HG03457 (cell line): ENCODE results near the gene HNF1B.
"Not testable (repeated sequence)": the region's sequence is repeated elsewhere in the genome, so short reads cannot be mapped to it uniquely, and the experiment has no call there.

ENCODE experiments used
- ATAC-seq: cut with Tn5 transposase; IDR thresholded peaks from one replicate; pipeline ENCODE4 v1.9.1; 2021; ENCODE audit warnings: moderate number of reproducible peaks; ENCODE audit not compliant: unreplicated experiment

Gene HNF1B

GRCh38 chr17:37744961-37745800, at the start of gene HNF1B:
TSS of gene HNF1B (minus strand) at chr17:37745059. CDS start at chr17:37744884, 175 bp downstream.
- no peak for ATAC-seq

- no peak for ATAC-seq
Measured at GRCh38 chr17:37792787-37793186, 47.9 kb upstream of the HNF1B start.

GRCh38 chr17:37791447-37792399, 46.9 kb upstream of the HNF1B start:
- no peak for ATAC-seq

- no peak for ATAC-seq
Measured at GRCh38 chr17:37789771-37790541, 45.1 kb upstream of the HNF1B start.

GRCh38 chr17:37789021-37789565, 44.2 kb upstream of the HNF1B start:
- no peak for ATAC-seq

- ATAC-seq: no peak
Measured at GRCh38 chr17:37788526-37788925, 43.7 kb upstream of the HNF1B start.

GRCh38 chr17:37787055-37787757, 42.3 kb upstream of the HNF1B start:
- no peak for ATAC-seq

GRCh38 chr17:37786481-37786880, 41.6 kb upstream of the HNF1B start:
- ATAC-seq: no peak

- not testable (repeated sequence) for ATAC-seq
Measured at GRCh38 chr17:37782460-37782859, 37.6 kb upstream of the HNF1B start.

GRCh38 chr17:37781451-37781850, 36.6 kb upstream of the HNF1B start:
- no peak for ATAC-seq

GRCh38 chr17:37779554-37779953, 34.7 kb upstream of the HNF1B start:
- no peak for ATAC-seq

GRCh38 chr17:37774504-37774903, 29.6 kb upstream of the HNF1B start:
- peak; percentile 68 for ATAC-seq

- ATAC-seq: no peak
Measured at GRCh38 chr17:37772982-37773381, 28.1 kb upstream of the HNF1B start.

GRCh38 chr17:37770631-37771518, 26.0 kb upstream of the HNF1B start:
- no peak for ATAC-seq

GRCh38 chr17:37769050-37769449, 24.2 kb upstream of the HNF1B start:
- ATAC-seq: no peak

GRCh38 chr17:37768438-37768837, 23.6 kb upstream of the HNF1B start:
- no peak for ATAC-seq

GRCh38 chr17:37766971-37767370, 22.1 kb upstream of the HNF1B start:
- no peak for ATAC-seq

GRCh38 chr17:37764383-37764782, 19.5 kb upstream of the HNF1B start:
- no peak for ATAC-seq

GRCh38 chr17:37762666-37763065, 17.8 kb upstream of the HNF1B start:
- ATAC-seq: no peak
